H1 (cell line): ENCODE measurements around the gene TRIM56. TPM values are rescaled to one million over a fixed set of nuclear protein-coding genes. Genes with fewer than 3 reads are reported as not detected.

Experiments used
- CTCF ChIA-PET: fragments of 300-600 bp; sonication (Branson Sonifier 250); formaldehyde crosslinking; loops from one replicate; lab custom pipeline; 2021; ENCODE audit not compliant: partially characterized antibody; lab: Charles Lee
- POLR2A ChIA-PET: fragments of 300-600 bp; sonication (Branson Sonifier 250); formaldehyde crosslinking; loops from one replicate; lab custom pipeline; 2021; ENCODE audit warnings: inconsistent platforms; ENCODE audit not compliant: partially characterized antibody; lab: Charles Lee
- DNase-seq, 2 experiments: peaks; one replicate each; pipeline versions ENCODE4 v3.0.0 to v3.0.0-alpha.2; 2010 to 2022; ENCODE audit warnings: low spot score in 2 of 2, low read depth in 1 of 2, mixed read lengths in 1 of 2
- FAIRE-seq: peaks from 2 replicates; lab custom pipeline; 2011; peaks lifted over from hg19 to GRCh38; lab: Jason Lieb, UNC
- H2AFZ ChIP-seq: 2 replicates; pipeline ENCODE4 v1.8.1; 2012; ENCODE audit warnings: low read length, inconsistent platforms
- H2AK5ac ChIP-seq: 2 replicates; pipeline ENCODE4 v1.6.1; 2013; ENCODE audit warnings: low read depth, low read length
- H2BK120ac ChIP-seq: replicated peaks from 2 replicates; pipeline ENCODE3; 2013; ENCODE audit warnings: low read depth, low read length, inconsistent platforms
- H2BK12ac ChIP-seq: 2 replicates; pipeline ENCODE4 v1.6.1; 2013; ENCODE audit warnings: low read depth, low read length
- H2BK15ac ChIP-seq: 2 replicates; pipeline ENCODE4 v1.6.1; 2013; ENCODE audit warnings: low read length
- H2BK20ac ChIP-seq: 2 replicates; pipeline ENCODE4 v1.6.1; 2013; ENCODE audit warnings: low read length
- H2BK5ac ChIP-seq: 2 replicates; pipeline ENCODE4 v1.6.1; 2013; ENCODE audit warnings: low read depth, low read length
- H3K14ac ChIP-seq: 2 replicates; pipeline ENCODE4 v1.6.1; 2013; ENCODE audit warnings: inconsistent platforms; ENCODE audit not compliant: insufficient read length
- H3K18ac ChIP-seq: 2 replicates; pipeline ENCODE4 v1.6.1; 2013; ENCODE audit warnings: low read length; ENCODE audit errors: extremely low read depth
- H3K23ac ChIP-seq: 2 replicates; pipeline ENCODE4 v1.6.1; 2013; ENCODE audit warnings: inconsistent platforms; ENCODE audit not compliant: insufficient read length
- H3K23me2 ChIP-seq: 2 replicates; pipeline ENCODE4 v1.6.1; 2013; ENCODE audit warnings: low read depth, low read length
- H3K27ac ChIP-seq: 2 replicates; pipeline ENCODE4 v1.6.1; 2011; ENCODE audit warnings: low read depth, low read length, inconsistent platforms
- H3K27me3 ChIP-seq, 4 experiments: replicated peaks in 1 of 4; 1 replicate in 1 of 4; 2 replicates in 3 of 4; pipeline versions ENCODE4 v1.6.1 to v1.8.1; 2011 to 2013; ENCODE audit warnings: low read length in 3 of 4, mild to moderate bottlenecking in 3 of 4, inconsistent platforms in 2 of 4, mixed read lengths in 2 of 4, moderate library complexity in 1 of 4; ENCODE audit not compliant: control insufficient read depth in 3 of 4, insufficient read depth in 3 of 4; ENCODE audit errors: extremely low read depth in 1 of 4
- H3K36me3 ChIP-seq, 4 experiments: 2 replicates each; pipeline versions ENCODE4 v1.6.1 to v1.8.1; 2011 to 2013; ENCODE audit warnings: mild to moderate bottlenecking in 4 of 4, low read length in 3 of 4, moderate library complexity in 2 of 4, control low read depth in 1 of 4, inconsistent platforms in 1 of 4; ENCODE audit not compliant: insufficient read depth in 4 of 4, control insufficient read depth in 2 of 4
- H3K4ac ChIP-seq: replicated peaks from 2 replicates; pipeline ENCODE3; 2013; ENCODE audit warnings: low read length, low read depth, mixed read lengths, inconsistent platforms; ENCODE audit not compliant: insufficient read length
- H3K4me1 ChIP-seq, 4 experiments: replicated peaks in 1 of 4; 1 replicate in 1 of 4; 2 replicates in 3 of 4; pipeline versions ENCODE4 v1.6.1 to v1.8.1; 2011 to 2013; ENCODE audit warnings: low read length in 3 of 4, inconsistent platforms in 2 of 4, mixed read lengths in 1 of 4; ENCODE audit not compliant: insufficient read depth in 4 of 4, control insufficient read depth in 3 of 4
- H3K4me2 ChIP-seq, 2 experiments: 2 replicates each; pipeline versions ENCODE4 v1.6.1 to v1.8.1; 2011 to 2013; ENCODE audit warnings: low read depth in 2 of 2, low read length in 2 of 2, control low read depth in 1 of 2, inconsistent platforms in 1 of 2, mild to moderate bottlenecking in 1 of 2; ENCODE audit not compliant: insufficient read depth in 1 of 2
- H3K4me3 ChIP-seq, 4 experiments: fragments of 200-600, 300-600 bp in 1 of 4; sonication (generic), shearing (Covaris generic), sonication (Bioruptor Twin) in 1 of 4; 2 replicates each; pipeline versions ENCODE4 v1.5.1 to v1.8.1; 2011 to 2016; ENCODE audit warnings: low read length in 4 of 4, low read depth in 3 of 4, control low read depth in 2 of 4, inconsistent platforms in 2 of 4, mild to moderate bottlenecking in 2 of 4, mixed read lengths in 1 of 4, moderate library complexity in 1 of 4; ENCODE audit not compliant: insufficient read depth in 2 of 4; ENCODE audit errors: extremely low read depth in 1 of 4
- H3K56ac ChIP-seq: replicated peaks from 2 replicates; pipeline ENCODE3; 2013; ENCODE audit warnings: low read depth, mild to moderate bottlenecking, mixed read lengths, low read length, inconsistent platforms; ENCODE audit not compliant: insufficient read length
- H3K79me1 ChIP-seq: 2 replicates; pipeline ENCODE4 v1.6.1; 2013; ENCODE audit warnings: low read depth, low read length, control low read depth
- H3K79me2 ChIP-seq, 2 experiments: 2 replicates each; pipeline versions ENCODE4 v1.6.1 to v1.8.1; 2012 to 2013; ENCODE audit warnings: low read length in 2 of 2, mild to moderate bottlenecking in 2 of 2, inconsistent platforms in 1 of 2; ENCODE audit not compliant: insufficient read depth in 2 of 2, control insufficient read depth in 1 of 2
- H3K9ac ChIP-seq, 4 experiments: replicated peaks in 1 of 4; 1 replicate in 1 of 4; 2 replicates in 3 of 4; pipeline versions ENCODE4 v1.6.1 to v1.8.1; 2011 to 2013; ENCODE audit warnings: low read depth in 3 of 4, low read length in 3 of 4, control low read depth in 2 of 4, mild to moderate bottlenecking in 2 of 4, moderate library complexity in 2 of 4, inconsistent platforms in 1 of 4; ENCODE audit errors: extremely low read depth in 1 of 4
- H3K9me3 ChIP-seq, 2 experiments: 2 replicates each; pipeline versions ENCODE4 v1.6.1 to v1.8.1; 2012 to 2013; ENCODE audit warnings: mild to moderate bottlenecking in 2 of 2, moderate library complexity in 2 of 2, control low read depth in 1 of 2, inconsistent platforms in 1 of 2, low read depth in 1 of 2, low read length in 1 of 2, mixed read lengths in 1 of 2; ENCODE audit not compliant: insufficient read depth in 2 of 2
- H4K20me1 ChIP-seq, 2 experiments: replicated peaks in 1 of 2; 2 replicates each; pipeline versions ENCODE3 to v1.8.1; 2011 to 2013; ENCODE audit warnings: inconsistent platforms in 2 of 2, low read length in 2 of 2, mild to moderate bottlenecking in 1 of 2; ENCODE audit not compliant: insufficient read depth in 2 of 2, control insufficient read depth in 1 of 2
- H4K5ac ChIP-seq: 2 replicates; pipeline ENCODE4 v1.6.1; 2013; ENCODE audit warnings: low read length, low read depth, mixed read lengths, inconsistent platforms; ENCODE audit not compliant: insufficient read length
- H4K8ac ChIP-seq: 2 replicates; pipeline ENCODE4 v1.8.0; 2013; ENCODE audit warnings: mild to moderate bottlenecking, moderate library complexity, low read length, inconsistent platforms; ENCODE audit not compliant: insufficient read depth; ENCODE audit errors: extremely low read depth
- H4K91ac ChIP-seq: replicated peaks from 2 replicates; pipeline ENCODE3; 2013; ENCODE audit warnings: low read length, mixed read lengths, inconsistent platforms; ENCODE audit not compliant: insufficient read length
- ATF3 ChIP-seq: IDR thresholded peaks from 2 replicates; pipeline ENCODE4 v1.6.1; 2011; ENCODE audit warnings: low read depth, mild to moderate bottlenecking, low read length; ENCODE audit not compliant: insufficient read depth
- CTCF ChIP-seq, 3 experiments: IDR thresholded peaks; 1 replicate in 2 of 3; 2 replicates in 1 of 3; pipeline versions ENCODE4 v1.5.1 to v1.6.1; 2011; ENCODE audit warnings: low read length in 3 of 3, mild to moderate bottlenecking in 3 of 3, inconsistent platforms in 2 of 3, low read depth in 1 of 3, moderate library complexity in 1 of 3; ENCODE audit not compliant: insufficient read depth in 1 of 3; ENCODE audit errors: control extremely low read depth in 1 of 3
- KDM1A ChIP-seq: fragments of 200-600, 300-600 bp; sonication (generic); IDR thresholded peaks from 2 replicates; pipeline ENCODE4 v1.7.1; 2016; ENCODE audit warnings: mild to moderate bottlenecking, low read length, borderline replicate concordance
- RAD21 ChIP-seq, 2 experiments: IDR thresholded peaks in 1 of 2; conservative IDR thresholded peaks in 1 of 2; 2 replicates each; pipeline ENCODE4 v1.6.1; 2011; ENCODE audit warnings: low read depth in 2 of 2, low read length in 2 of 2, improper control_type of control experiment in 1 of 2, inconsistent platforms in 1 of 2, mild to moderate bottlenecking in 1 of 2, moderate library complexity in 1 of 2
- WGBS, 2 experiments: shearing (Covaris generic) in 1 of 2; methylation state at CpG; one replicate each; pipeline versions ENCODE4 v1.1.6 to v1.1.7; 2013 to 2015; ENCODE audit warnings: low lambda C conversion rate in 2 of 2, mixed read lengths in 2 of 2, inconsistent platforms in 1 of 2, low coverage in 1 of 2, missing lambda C conversion rate in 1 of 2; ENCODE audit not compliant: insufficient replicate concordance in 2 of 2, insufficient coverage in 1 of 2, insufficient read length in 1 of 2; ENCODE audit errors: extremely low coverage in 1 of 2, missing lambda C conversion rate in 1 of 2; 5-methylcytosine and 5-hydroxymethylcytosine counted together
- polyA plus RNA-seq, 7 experiments: library from polyadenylated mRNA; depleted of rRNA in 3 of 7; stranded (reverse) in 5 of 7; unstranded in 2 of 7; fragments of >200 nt in 5 of 7; fragments of 200-250 nt in 2 of 7; gene quantifications; 1 replicate in 5 of 7; 2 replicates in 1 of 7; 4 replicates in 1 of 7; pipeline versions ENCODE4 v1.2.1 to v1.2.3, GENCODE V29; 2011 to 2013; ENCODE audit warnings: missing spikeins in 2 of 7, mixed read lengths in 2 of 7
- total RNA-seq: library from RNA; stranded (reverse); fragmentation: NEBNext Ultra II Directional; extraction: Animal tissue kit (Norgen Biotek cat#: 25700); gene quantifications from 2 replicates; pipeline ENCODE4 v1.2.1, GENCODE V29; 2021

The TRIM56 gene
- total and polyA plus RNA-seq, 2 of the 8 experiments (the other 6 are each of a cell fraction or from before 2014, with no cell fraction given) = 2.0 to 17.5 TPM

GRCh38 chr7:101094791-101095375 lies 9.6 kb downstream of the TRIM56 start:
- Histone ChIP-seq H3K56ac (no peak overlapping the region), H2BK20ac (no peak overlapping the region), H3K27me3 (no peaks in the 10 kb centered on the region), H2AFZ (no peak overlapping the region), H3K36me3 (peaks cover 0 to 2% (median 0%) of the 10 kb centered on the region in 4 experiments; a peak in 1 of 8 replicates), H2BK120ac (no peak overlapping the region), H2BK12ac (no peak overlapping the region), H3K23me2 (no peaks in the 10 kb centered on the region), H3K18ac (no peak overlapping the region), H3K9me3 (peaks cover 0 to 6% of the 10 kb centered on the region in 2 experiments; a peak in 1 of 4 replicates), H3K79me1 (peaks cover 1% of the 10 kb centered on the region), H4K8ac (no peak overlapping the region), H2AK5ac (no peak overlapping the region), H2BK15ac (no peak overlapping the region), H3K23ac (no peak overlapping the region), H3K4me1 (peaks cover 0 to 6% (median 3%) of the 10 kb centered on the region in 4 experiments; a peak in 4 of 7 replicates), H3K4me2 (no peak overlapping the region), H4K20me1 (no peaks in the 10 kb centered on the region), H3K9ac (no peak overlapping the region), H4K91ac (no peak overlapping the region), H3K4me3 (no peak overlapping the region), H3K79me2 (no peaks in the 10 kb centered on the region), H3K14ac (no peak overlapping the region), H3K27ac (no peak overlapping the region), H4K5ac (no peak overlapping the region), H3K4ac (no peak overlapping the region), H2BK5ac (no peak overlapping the region)
- CTCF ChIA-PET = interaction anchor here (0.6 to 3.3 kb wide), 35 partner anchors 8 to 1238 kb away, joined by 3 to 25 read pairs (median 4); partner anchors contain the start of genes SERPINE1 and TRIM56
- POLR2A ChIA-PET = interaction anchor here (0.7 to 1.7 kb wide), 6 partner anchors 10 to 77 kb away, joined by 3 to 8 read pairs (median 3); partner anchors contain the start of gene TRIM56
- FAIRE-seq = peak; percentile 62
- 46% methylated on average over 10 of the region's 12 CpGs; no CpG with 5 or more reads in 1 of the 2 experiments for WGBS, 2 experiments
- TF ChIP-seq RAD21 (IDR thresholded peaks at IDR 0.05 in 1 of 2, conservative IDR thresholded peaks at IDR 0.05 in 1 of 2; ENCODE audit: low read depth in 2 of 2, low read length in 2 of 2) (peak; percentile 67 to 75), CTCF (IDR thresholded peaks at IDR 0.05; ENCODE audit: control extremely low read depth in 1 of 3, insufficient read depth in 1 of 3, low read depth in 1 of 3, low read length in 3 of 3) (peak; percentile 73 to 78 (median 75)), ATF3 (no peak), KDM1A (peak; percentile 81; the same call in 1 of the 2 replicates)
- peak; percentile 51 to 92 for DNase-seq
